ENCODE measurements around the gene ZNF655. TPM values are rescaled to one million over a fixed set of nuclear protein-coding genes. Genes with fewer than 3 reads are reported as not detected.
A peak's percentile ranks its signal among the peaks of the same experiment; 100 is the strongest.

The ZNF655 gene
- total and polyA plus RNA-seq, 7 experiments from 2014 or later = 65.8 to 165 (median 150) TPM

DNA sequence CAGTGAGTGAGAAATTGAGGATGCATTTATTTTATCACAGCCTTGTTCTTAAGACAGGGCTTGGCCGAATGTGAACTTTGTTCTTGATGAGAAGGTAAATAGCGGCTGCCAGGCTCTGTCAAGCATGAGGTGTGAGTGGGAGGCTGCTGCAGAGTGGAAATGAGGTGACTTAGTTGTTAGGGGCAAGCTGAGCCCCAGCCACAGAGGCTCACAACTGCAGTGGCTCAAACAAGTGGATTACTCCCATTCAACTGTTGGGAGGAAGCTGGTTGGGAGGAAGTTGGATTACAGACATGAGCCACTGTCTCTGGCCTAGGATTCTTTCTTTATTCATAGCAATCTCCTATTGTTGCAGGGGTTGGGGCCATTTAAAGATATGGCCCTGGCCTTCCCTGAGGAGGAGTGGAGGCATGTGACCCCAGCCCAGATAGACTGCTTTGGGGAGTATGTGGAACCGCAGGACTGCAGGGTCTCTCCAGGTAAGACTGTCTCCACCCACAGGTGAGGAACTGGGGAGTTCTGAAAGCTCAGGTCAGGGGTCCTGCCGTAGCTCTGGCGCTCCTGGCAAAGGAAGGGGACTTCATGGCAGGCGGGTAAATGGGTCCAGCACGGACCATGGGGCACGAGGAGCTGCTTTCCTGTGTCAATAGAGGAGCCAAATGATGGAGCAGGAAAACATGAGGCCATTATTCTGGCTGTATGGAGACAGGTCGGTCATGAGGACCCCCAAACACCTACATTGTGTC lies 65.4 kb downstream of the ZNF655 start:
- peaks cover 16 to 81% (median 40%) of the 10 kb centered on the region in 3 experiments for H3K36me3 ChIP-seq (ENCODE audit: control insufficient read depth in 2 of 3, insufficient read depth in 3 of 3, low read length in 3 of 3)
- H3K27me3 ChIP-seq (ENCODE audit: control insufficient read depth in 2 of 2, insufficient read depth in 2 of 2, low read length in 2 of 2) = no peaks in the 10 kb centered on the region
- peaks cover 23 to 30% of the 10 kb centered on the region in 2 donors for H3K4me1 ChIP-seq (ENCODE audit: control insufficient read depth in 2 of 2, insufficient read depth in 2 of 2, low read length in 2 of 2)
- Mint-ChIP-seq H3K27ac (peak overlapping the region; percentile 91 to 100 (median 97)), H3K36me3 (peaks cover 17 to 75% (median 58%) of the 10 kb centered on the region in 5 donors), H3K27me3 (no peaks in the 10 kb centered on the region), H3K9me3 (peaks cover 0 to 5% (median 0%) of the 10 kb centered on the region in 11 donors), H3K4me3 (peak overlapping the region; percentile 83 to 95 (median 89)), H3K4me1 (peaks cover 38 to 80% (median 66%) of the 10 kb centered on the region in 7 donors)
- intact Hi-C loops (cut with micrococcal nuclease) = loop anchor here (1.0 to 10.0 kb wide), 4 partner anchors 8 to 371 kb away; partner anchors contain the start of genes ZSCAN25 (in 2 of the 2), BUD31 (in 1 of the 2), PDAP1 (in 1 of the 2) and ZKSCAN5 (in 1 of the 2)
- ChIA-PET POLR2A (interaction anchor here (0.6 to 2.1 kb wide), 14 partner anchors 8 to 459 kb away, joined by 3 to 15 read pairs (median 4); partner anchors contain the start of genes CPSF4, FAM200A, PTCD1 and ZKSCAN5), CTCF (interaction anchor here (0.9 kb wide), 1 partner anchor 99 kb away, joined by 3 read pairs; no protein-coding TSS in a partner anchor)
- DNase-seq = peak in 7 of 9 donors; percentile 22 to 42 (median 38)
- H3K4me3 ChIP-seq (ENCODE audit: low read length) = peak overlapping the region; percentile 62
- ATAC-seq = peak; percentile 17
- no peaks in the 10 kb centered on the region for H3K9me3 ChIP-seq (ENCODE audit: control insufficient read depth in 2 of 3, low read length in 3 of 3)
- H3K27ac ChIP-seq (ENCODE audit: low read depth, low read length) = peak overlapping the region; percentile 89

DNA sequence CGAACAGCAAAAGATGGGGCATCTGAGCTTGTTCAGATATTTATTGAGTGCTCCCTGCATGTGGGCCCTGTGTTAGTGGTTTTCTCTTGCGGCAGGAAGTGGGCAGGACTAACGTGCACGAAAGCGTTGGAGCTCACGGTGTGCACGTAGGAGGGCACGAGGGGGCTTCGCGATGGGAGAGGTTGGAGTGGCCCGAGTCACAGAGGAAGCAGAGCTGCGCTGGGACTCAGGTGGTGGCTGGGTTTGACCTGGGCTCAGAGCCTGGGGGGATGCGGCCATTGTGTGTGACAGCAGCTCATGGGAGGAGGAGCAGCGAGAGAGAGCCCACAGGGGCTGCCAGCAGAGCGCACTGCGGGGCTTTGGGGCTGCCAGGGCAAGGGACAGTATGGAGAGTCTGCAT lies 66.0 kb downstream of the ZNF655 start:
- Histone ChIP-seq H3K9me3 (ENCODE audit: control insufficient read depth in 2 of 3, low read length in 3 of 3) (no peaks in the 10 kb centered on the region), H3K36me3 (ENCODE audit: control insufficient read depth in 2 of 3, insufficient read depth in 3 of 3, low read length in 3 of 3) (peaks cover 16 to 81% (median 40%) of the 10 kb centered on the region in 3 experiments), H3K4me1 (ENCODE audit: control insufficient read depth in 2 of 2, insufficient read depth in 2 of 2, low read length in 2 of 2) (peaks cover 23 to 30% of the 10 kb centered on the region in 2 donors), H3K4me3 (ENCODE audit: low read length) (peak overlapping the region; percentile 62), H3K27me3 (ENCODE audit: control insufficient read depth in 2 of 2, insufficient read depth in 2 of 2, low read length in 2 of 2) (no peaks in the 10 kb centered on the region), H3K27ac (ENCODE audit: low read depth, low read length) (peak overlapping the region; percentile 89)
- ATAC-seq (peak; percentile 96), DNase-seq (peak; percentile 34 to 89 (median 86))
- ChIA-PET POLR2A (interaction anchor here (0.6 to 2.1 kb wide), 13 partner anchors 8 to 458 kb away, joined by 3 to 15 read pairs (median 4); partner anchors contain the start of genes CPSF4, FAM200A, PTCD1 and ZKSCAN5), CTCF (interaction anchor here (0.9 kb wide), 1 partner anchor 99 kb away, joined by 3 read pairs; no protein-coding TSS in a partner anchor)
- Mint-ChIP-seq H3K4me3 (peak overlapping the region; percentile 83 to 95 (median 89)), H3K9me3 (peaks cover 0 to 5% (median 0%) of the 10 kb centered on the region in 11 donors), H3K27me3 (no peaks in the 10 kb centered on the region), H3K36me3 (peaks cover 11 to 75% (median 53%) of the 10 kb centered on the region in 5 donors), H3K27ac (peak overlapping the region; percentile 91 to 100 (median 97)), H3K4me1 (peaks cover 34 to 76% (median 60%) of the 10 kb centered on the region in 7 donors)
- intact Hi-C loops (cut with micrococcal nuclease) = loop anchor here (1.0 to 10.0 kb wide), 4 partner anchors 8 to 370 kb away; partner anchors contain the start of genes ZSCAN25 (in 2 of the 2), BUD31 (in 1 of the 2), PDAP1 (in 1 of the 2) and ZKSCAN5 (in 1 of the 2)

GRCh38 chr7:99625321-99625720 lies 66.9 kb downstream of the ZNF655 start:
- CTCF ChIA-PET = no interaction called here
- Histone ChIP-seq H3K36me3 (ENCODE audit: control insufficient read depth in 2 of 3, insufficient read depth in 3 of 3, low read length in 3 of 3) (peaks cover 11 to 81% (median 37%) of the 10 kb centered on the region in 3 experiments), H3K27me3 (ENCODE audit: control insufficient read depth in 2 of 2, insufficient read depth in 2 of 2, low read length in 2 of 2) (no peaks in the 10 kb centered on the region), H3K4me1 (ENCODE audit: control insufficient read depth in 2 of 2, insufficient read depth in 2 of 2, low read length in 2 of 2) (peaks cover 23 to 30% of the 10 kb centered on the region in 2 donors), H3K4me3 (ENCODE audit: low read length) (peak overlapping the region; percentile 62), H3K27ac (ENCODE audit: low read depth, low read length) (peak overlapping the region; percentile 89), H3K9me3 (ENCODE audit: control insufficient read depth in 2 of 3, low read length in 3 of 3) (no peaks in the 10 kb centered on the region)
- no peak for ATAC-seq
- intact Hi-C loops (cut with micrococcal nuclease) = loop anchor here in 1 of 2 donors (2.0 to 10.0 kb wide), 3 partner anchors 121 to 369 kb away; partner anchors contain the start of genes BUD31, PDAP1 and ZKSCAN5
- H3K27me3 Mint-ChIP-seq = no peaks in the 10 kb centered on the region
- peaks cover 0 to 5% (median 0%) of the 10 kb centered on the region in 11 donors for H3K9me3 Mint-ChIP-seq
- no peak for DNase-seq
- peaks cover 34 to 75% (median 59%) of the 10 kb centered on the region in 7 donors for H3K4me1 Mint-ChIP-seq
- H3K4me3 Mint-ChIP-seq = peak overlapping the region; percentile 83 to 95 (median 89)
- H3K36me3 Mint-ChIP-seq = peaks cover 10 to 78% (median 52%) of the 10 kb centered on the region in 5 donors
- POLR2A ChIA-PET = interaction anchor here (1.5 to 2.1 kb wide), 2 partner anchors 9 to 120 kb away, joined by 6 to 12 read pairs; partner anchors contain the start of genes ZKSCAN5 and ZSCAN25
- H3K27ac Mint-ChIP-seq = peak overlapping the region; percentile 91 to 100 (median 97)

GRCh38 chr7:99625961-99626360 lies 67.5 kb downstream of the ZNF655 start:
- Histone ChIP-seq H3K9me3 (ENCODE audit: control insufficient read depth in 2 of 3, low read length in 3 of 3) (no peaks in the 10 kb centered on the region), H3K27ac (ENCODE audit: low read depth, low read length) (peak overlapping the region; percentile 89), H3K27me3 (ENCODE audit: control insufficient read depth in 2 of 2, insufficient read depth in 2 of 2, low read length in 2 of 2) (no peaks in the 10 kb centered on the region), H3K4me1 (ENCODE audit: control insufficient read depth in 2 of 2, insufficient read depth in 2 of 2, low read length in 2 of 2) (peaks cover 23 to 30% of the 10 kb centered on the region in 2 donors), H3K36me3 (ENCODE audit: control insufficient read depth in 2 of 3, insufficient read depth in 3 of 3, low read length in 3 of 3) (peaks cover 8 to 81% (median 36%) of the 10 kb centered on the region in 3 experiments), H3K4me3 (ENCODE audit: low read length) (no peak overlapping the region)
- ATAC-seq = no peak
- no peak for DNase-seq
- ChIA-PET CTCF (no interaction called here), POLR2A (interaction anchor here (2.1 kb wide), 1 partner anchor 10 kb away, joined by 12 read pairs; the partner anchor contains the start of gene ZSCAN25)
- intact Hi-C loops (cut with micrococcal nuclease) = loop anchor here in 1 of 2 donors (2.0 to 10.0 kb wide), 3 partner anchors 121 to 369 kb away; partner anchors contain the start of genes BUD31, PDAP1 and ZKSCAN5
- peaks cover 10 to 78% (median 52%) of the 10 kb centered on the region in 5 donors for H3K36me3 Mint-ChIP-seq
- H3K27me3 Mint-ChIP-seq = no peaks in the 10 kb centered on the region
- H3K9me3 Mint-ChIP-seq = peaks cover 0 to 5% (median 0%) of the 10 kb centered on the region in 11 donors
- peak overlapping the region in 6 of 10 donors; percentile 5 to 95 (median 15) for H3K4me3 Mint-ChIP-seq
- H3K27ac Mint-ChIP-seq = peak overlapping the region; percentile 19 to 100 (median 91)
- peaks cover 35 to 72% (median 58%) of the 10 kb centered on the region in 7 donors for H3K4me1 Mint-ChIP-seq

Other genes with a start within 250 kb of the ZNF655 start
- 10 to 100 TPM; 28.1 to 62.5 (median 43.2) TPM for gene ARPC1A, start 232.7 kb upstream of the ZNF655 start, total RNA-seq
- gene ARPC1A, start 232.7 kb upstream of the ZNF655 start, polyA plus RNA-seq = 100 to 1,000 TPM in 1 of 2 donors, 10 to 100 TPM in 1; 55.7 to 101 TPM
- 100 to 1,000 TPM in 4 of 5 experiments, 10 to 100 TPM in 1; 88.1 to 364 (median 141) TPM for gene ARPC1B, start 183.9 kb upstream of the ZNF655 start, total RNA-seq
- 100 to 1,000 TPM; 379 to 575 TPM for gene ARPC1B, start 183.9 kb upstream of the ZNF655 start, polyA plus RNA-seq
- gene PDAP1, start 150.0 kb upstream of the ZNF655 start, total RNA-seq = 100 to 1,000 TPM in 1 of 5 experiments, 10 to 100 TPM in 4; 42.8 to 104 (median 64.0) TPM
- gene PDAP1, start 150.0 kb upstream of the ZNF655 start, polyA plus RNA-seq = 10 to 100 TPM; 38.4 to 41.2 TPM
- 100 to 1,000 TPM in 2 of 5 experiments, 10 to 100 TPM in 3; 55.2 to 134 (median 83.9) TPM for gene BUD31, start 149.7 kb upstream of the ZNF655 start, total RNA-seq
- gene BUD31, start 149.7 kb upstream of the ZNF655 start, polyA plus RNA-seq = 100 to 1,000 TPM; 148 to 173 TPM
- 10 to 100 TPM in 2 of 5 experiments, 1 to 10 TPM in 3; 4.0 to 10.8 (median 8.8) TPM for gene PTCD1, start 119.8 kb upstream of the ZNF655 start, total RNA-seq
- gene PTCD1, start 119.8 kb upstream of the ZNF655 start, polyA plus RNA-seq = 1 to 10 TPM; 3.7 to 4.2 TPM
- 10 to 100 TPM; 36.3 to 69.4 (median 45.7) TPM for gene CPSF4, start 119.7 kb upstream of the ZNF655 start, total RNA-seq
- gene CPSF4, start 119.7 kb upstream of the ZNF655 start, polyA plus RNA-seq = 10 to 100 TPM; 22.4 to 28.3 TPM
- 100 to 1,000 TPM in 3 of 5 experiments, 10 to 100 TPM in 2; 77.8 to 349 (median 126) TPM for gene ATP5MF, start 92.5 kb upstream of the ZNF655 start, total RNA-seq
- 100 to 1,000 TPM; 345 to 406 TPM for gene ATP5MF, start 92.5 kb upstream of the ZNF655 start, polyA plus RNA-seq
- 10 to 100 TPM; 17.4 to 28.0 (median 27.3) TPM for gene ZNF789, start 85.8 kb upstream of the ZNF655 start, total RNA-seq
- gene ZNF789, start 85.8 kb upstream of the ZNF655 start, polyA plus RNA-seq = 10 to 100 TPM in 1 of 2 donors, 1 to 10 TPM in 1; 9.5 to 10.6 TPM
- gene ZNF394, start 58.4 kb upstream of the ZNF655 start, total RNA-seq = 100 to 1,000 TPM in 2 of 5 experiments, 10 to 100 TPM in 3; 55.2 to 199 (median 98.1) TPM
- 10 to 100 TPM; 68.2 to 93.3 TPM for gene ZNF394, start 58.4 kb upstream of the ZNF655 start, polyA plus RNA-seq
- 10 to 100 TPM in 1 of 5 experiments, 1 to 10 TPM in 4; 4.7 to 11.0 (median 8.3) TPM for gene ZKSCAN5, start 54.0 kb upstream of the ZNF655 start, total RNA-seq
- gene ZKSCAN5, start 54.0 kb upstream of the ZNF655 start, polyA plus RNA-seq = 1 to 10 TPM; 4.1 to 8.1 TPM
- gene FAM200A, start 6.5 kb upstream of the ZNF655 start, total RNA-seq = 10 to 100 TPM in 2 of 5 experiments, 1 to 10 TPM in 3; 1.9 to 13.6 (median 5.0) TPM
- 1 to 10 TPM; 5.9 to 7.6 TPM for gene FAM200A, start 6.5 kb upstream of the ZNF655 start, polyA plus RNA-seq
- gene TMEM225B, start 39.6 kb downstream of the ZNF655 start, total RNA-seq = 1 to 10 TPM in 1 of 5 experiments, under 1 TPM in 3, not detected in 1; 0.80 to 1.9 (median 0.90) TPM
- gene TMEM225B, start 39.6 kb downstream of the ZNF655 start, polyA plus RNA-seq = 1 to 10 TPM in 1 of 2 donors, under 1 TPM in 1; 0.44 to 2.5 TPM
- gene ZSCAN25, start 58.3 kb downstream of the ZNF655 start, total RNA-seq = 10 to 100 TPM; 33.9 to 51.6 (median 43.8) TPM
- gene ZSCAN25, start 58.3 kb downstream of the ZNF655 start, polyA plus RNA-seq = 10 to 100 TPM; 15.5 to 20.6 TPM
- under 1 TPM in 1 of 5 experiments, not detected in 4; 0.27 TPM for gene CYP3A5, start 121.4 kb downstream of the ZNF655 start, total RNA-seq
- gene CYP3A5, start 121.4 kb downstream of the ZNF655 start, polyA plus RNA-seq = under 1 TPM; 0.69 to 0.87 TPM
- gene CYP3A7, start 176.6 kb downstream of the ZNF655 start, total RNA-seq = not detected
- gene CYP3A7, start 176.6 kb downstream of the ZNF655 start, polyA plus RNA-seq = under 1 TPM in 1 of 2 donors, not detected in 1; 0.08 TPM
- gene CYP3A4, start 225.5 kb downstream of the ZNF655 start, total RNA-seq = not detected
- gene CYP3A4, start 225.5 kb downstream of the ZNF655 start, polyA plus RNA-seq = not detected